ENCODE measurements around the gene PKIG. TPM values are rescaled to one million over a fixed set of nuclear protein-coding genes. Genes with fewer than 3 reads are reported as not detected.
"Not testable (repeated sequence)": the region's sequence is repeated elsewhere in the genome, so short reads cannot be mapped to it uniquely, and the experiment has no call there.

PKIG gene
- total RNA-seq, 1 donor from 2014 or later: 239 TPM

DNA sequence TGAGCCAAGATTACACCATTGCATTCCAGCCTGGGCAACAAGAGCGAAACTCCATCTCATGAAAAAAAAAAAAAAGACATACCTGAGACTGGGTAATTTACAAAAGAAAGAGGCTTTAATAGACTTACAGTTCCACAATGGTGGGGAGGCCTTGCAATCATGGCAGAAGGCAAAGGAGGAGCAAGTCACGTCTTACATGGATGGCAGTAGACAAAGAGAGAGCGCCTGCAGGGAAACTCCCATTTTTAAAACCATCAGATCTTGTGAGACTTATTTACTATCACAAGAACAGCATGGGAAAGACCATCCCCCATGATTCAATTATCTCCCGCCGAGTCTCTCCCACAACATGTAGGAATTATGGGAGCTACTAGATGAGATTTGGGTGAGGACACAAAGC, 71.8 kb downstream of the PKIG start:
- DNase-seq (ENCODE audit: extremely low read depth, low read depth, low spot score): not testable (repeated sequence)

DNA sequence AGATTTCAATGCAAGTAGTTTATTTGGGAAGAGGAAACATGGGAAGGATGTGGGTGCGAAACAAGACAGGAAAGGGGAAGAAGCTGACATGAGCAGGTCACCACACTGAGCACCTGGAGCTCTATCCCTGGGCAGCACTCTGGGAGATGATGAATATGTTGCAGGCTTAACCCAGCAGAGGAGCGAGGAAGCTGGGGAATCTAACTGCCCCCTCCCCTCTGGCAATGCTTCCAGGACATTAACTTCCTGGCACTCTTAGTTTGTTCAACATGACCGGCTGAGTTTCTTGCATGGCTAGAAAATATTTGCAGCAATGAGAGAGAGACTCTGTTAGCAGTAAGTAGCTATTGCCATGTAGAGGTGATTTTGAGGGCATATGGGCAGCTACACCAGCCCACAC, 74.1 kb downstream of the PKIG start:
- DNase-seq (ENCODE audit: extremely low read depth, low read depth, low spot score): no peak

DNA sequence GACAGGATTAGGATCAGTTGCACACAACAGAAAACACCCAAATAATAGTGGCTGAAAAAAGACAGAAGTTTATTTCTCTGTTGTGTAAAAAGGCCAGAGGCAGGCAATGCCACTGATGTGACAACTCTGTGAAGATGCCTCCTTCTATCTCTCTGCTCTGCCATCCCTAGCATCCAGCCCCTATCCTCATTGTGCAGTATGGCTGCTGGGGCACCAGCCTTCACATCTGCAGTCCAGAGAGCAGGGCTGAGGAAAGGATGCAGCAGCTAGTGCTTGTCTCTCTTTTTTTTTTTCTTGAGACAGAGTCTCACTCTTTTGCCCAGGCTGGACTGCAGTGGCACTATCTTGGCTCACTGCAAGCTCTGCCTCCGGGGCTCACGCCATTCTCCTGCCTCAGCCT, 75.5 kb downstream of the PKIG start:
- no peak for DNase-seq (ENCODE audit: extremely low read depth, low read depth, low spot score)

DNA sequence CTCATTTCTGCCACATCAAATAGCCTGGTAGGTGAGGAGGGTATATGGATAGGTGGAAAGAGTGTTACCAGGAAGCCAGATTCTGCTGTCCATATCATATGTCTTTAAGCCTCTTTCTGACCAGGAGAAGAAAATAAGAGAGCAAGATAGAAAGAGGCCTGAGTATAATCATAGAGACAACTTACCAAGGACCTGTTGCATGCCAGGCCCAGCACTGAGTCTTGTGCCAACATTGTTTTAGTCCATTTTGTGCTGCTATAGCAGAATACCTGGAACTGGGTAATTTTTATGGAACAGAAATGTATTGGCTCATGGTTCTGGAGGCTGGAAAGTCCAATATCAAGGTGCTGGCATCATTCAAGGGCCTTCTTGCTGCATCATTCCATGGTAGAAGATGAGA, 76.4 kb downstream of the PKIG start:
- DNase-seq (ENCODE audit: extremely low read depth, low read depth, low spot score): no peak

DNA sequence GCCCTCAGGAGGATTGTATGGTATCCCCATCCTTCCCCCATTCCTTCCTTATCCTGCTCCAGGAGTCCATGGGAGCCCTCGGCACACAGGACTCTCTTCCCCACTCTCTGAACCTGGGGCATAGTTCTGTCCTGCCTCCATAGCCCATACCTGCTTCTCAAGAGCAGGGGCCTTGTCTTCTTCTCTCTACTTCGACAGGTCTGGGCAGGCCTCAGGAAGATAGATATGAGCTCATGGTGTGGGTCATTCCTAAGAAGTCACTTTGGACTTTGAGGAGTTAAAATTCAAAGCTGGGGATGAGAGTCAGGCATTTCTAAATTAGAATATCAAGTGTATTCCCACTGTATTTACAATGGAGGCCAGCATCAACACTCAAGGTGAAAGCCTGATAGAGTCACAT, 77.6 kb downstream of the PKIG start:
- DNase-seq (ENCODE audit: extremely low read depth, low read depth, low spot score): no peak

DNA sequence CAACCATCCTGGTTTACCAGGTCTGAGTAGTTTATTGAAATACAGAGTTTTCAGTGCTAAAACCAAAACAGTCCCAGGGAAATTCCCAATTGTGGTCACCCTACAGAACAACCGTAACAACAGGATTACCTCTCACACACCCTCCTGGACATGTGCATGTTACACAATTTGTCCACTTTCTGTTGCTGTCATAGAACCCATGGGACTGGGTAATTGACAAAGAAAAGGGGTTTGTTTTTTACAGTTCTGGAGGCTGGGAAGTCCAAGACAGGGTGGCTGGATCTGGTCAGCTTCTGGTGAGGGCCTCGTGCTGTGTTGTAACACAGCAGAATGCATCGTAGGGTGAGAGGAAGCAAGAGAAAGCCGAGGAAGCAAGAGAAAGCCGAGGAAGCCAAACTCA, 78.2 kb downstream of the PKIG start:
- no peak for DNase-seq (ENCODE audit: extremely low read depth, low read depth, low spot score)

DNA sequence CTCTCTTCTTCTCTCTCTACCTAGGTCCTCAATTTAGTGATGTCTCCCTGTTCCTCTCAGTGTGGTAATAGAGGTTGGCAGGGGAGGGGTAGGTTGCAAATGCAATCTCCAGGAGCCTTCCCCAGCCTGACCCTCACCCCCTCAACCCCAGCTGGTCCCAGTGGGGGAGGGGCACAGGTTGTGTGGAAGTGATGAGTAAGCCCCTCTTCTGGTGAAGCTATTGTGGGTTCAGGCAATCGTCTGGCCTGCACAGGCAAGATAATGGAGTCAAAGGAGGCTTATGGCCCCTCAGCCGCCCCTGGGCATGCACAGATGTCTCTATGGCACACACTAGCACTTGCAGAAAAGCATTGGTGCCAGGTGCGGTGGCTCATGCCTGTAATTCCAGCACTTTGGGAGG, 79.9 kb downstream of the PKIG start:
- no peak for DNase-seq (ENCODE audit: extremely low read depth, low read depth, low spot score)

DNA sequence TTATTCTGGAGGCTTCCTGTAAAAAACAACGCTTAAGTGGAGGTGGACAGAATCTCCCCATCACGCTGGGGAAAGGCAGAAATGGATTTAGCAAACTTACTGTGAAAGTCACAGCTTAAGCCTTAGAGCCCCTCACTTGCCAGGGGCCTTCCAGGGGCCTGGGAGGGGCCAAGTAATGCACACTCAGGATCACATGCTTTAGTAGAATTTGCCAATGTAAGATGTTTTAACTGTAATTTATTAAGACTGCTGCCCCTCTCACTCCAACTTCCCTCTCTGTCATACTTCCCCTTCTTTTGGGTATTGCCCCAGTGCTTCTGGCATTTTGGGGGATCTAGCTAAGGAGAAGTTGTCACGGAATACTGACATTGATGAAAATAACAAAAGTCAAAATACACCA, 81.8 kb downstream of the PKIG start:
- DNase-seq (ENCODE audit: extremely low read depth, low read depth, low spot score): no peak

DNA sequence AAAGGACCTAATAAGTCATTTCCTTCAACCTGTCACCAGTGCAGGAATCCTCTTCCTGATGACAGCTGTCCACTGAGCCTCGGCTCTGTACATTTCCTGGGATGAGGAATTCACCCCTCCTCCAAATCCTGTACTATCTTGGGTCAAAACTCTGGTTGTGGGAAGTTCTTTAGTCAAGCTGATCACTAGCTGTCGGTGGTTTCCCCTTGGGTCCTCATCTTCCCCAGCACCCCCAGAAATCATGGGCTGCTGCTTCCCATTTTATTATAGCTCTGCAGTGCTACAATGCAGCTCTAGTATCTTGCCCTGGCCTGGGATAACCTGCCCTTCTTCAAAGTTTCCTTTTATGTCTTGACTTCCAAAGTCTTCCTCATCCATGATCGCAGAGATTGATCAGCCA, 83.7 kb downstream of the PKIG start:
- no peak for DNase-seq (ENCODE audit: extremely low read depth, low read depth, low spot score)

Other genes with a start within 250 kb of the PKIG start
- gene R3HDML, start 245.5 kb upstream of the PKIG start, total RNA-seq: not detected in 2 replicates
- not detected in 2 replicates for gene HNF4A, start 226.9 kb upstream of the PKIG start, total RNA-seq
- gene TTPAL, start 106.7 kb upstream of the PKIG start, total RNA-seq: 7.0 and 7.5 TPM in 2 replicates
- 79.2 and 81.6 TPM in 2 replicates for gene SERINC3, start 60.5 kb upstream of the PKIG start, total RNA-seq
- 35.6 and 55.5 TPM in 2 replicates for gene ADA, start 69.1 kb downstream of the PKIG start, total RNA-seq
- not detected in 2 replicates for gene CCN5, start 132.8 kb downstream of the PKIG start, total RNA-seq
- 0.35 TPM in 1 of 2 replicates, not detected in the other for gene KCNK15, start 163.3 kb downstream of the PKIG start, total RNA-seq
- not detected in 2 replicates for gene RIMS4, start 228.0 kb downstream of the PKIG start, total RNA-seq